Measurements from ENCODE around the gene DOK7.

The DOK7 gene

GRCh38 chr4:3462790-3463415 is at the start of gene DOK7:
Gene DOK7 (plus strand): TSS chr4:3463306. CDS start chr4:3463376, 70 bp downstream.
- no peak for DNase-seq (ENCODE audit: low read depth, low spot score)

- DNase-seq (ENCODE audit: low read depth, low spot score) = no peak
Observed at GRCh38 chr4:3413675-3414420, 49.3 kb upstream of the DOK7 start.

- no peak for DNase-seq (ENCODE audit: low read depth, low spot score)
Observed at GRCh38 chr4:3414421-3415279, 48.5 kb upstream of the DOK7 start.

GRCh38 chr4:3415471-3416141 is 47.5 kb upstream of the DOK7 start:
- no peak for DNase-seq (ENCODE audit: low read depth, low spot score)

GRCh38 chr4:3416270-3416669 is 46.8 kb upstream of the DOK7 start:
- DNase-seq (ENCODE audit: low read depth, low spot score) = no peak

- DNase-seq (ENCODE audit: low read depth, low spot score) = no peak
Observed at GRCh38 chr4:3416821-3417221, 46.3 kb upstream of the DOK7 start.

- no peak for DNase-seq (ENCODE audit: low read depth, low spot score)
Observed at GRCh38 chr4:3417448-3417847, 45.7 kb upstream of the DOK7 start.

GRCh38 chr4:3418029-3418762 is 44.9 kb upstream of the DOK7 start:
- DNase-seq (ENCODE audit: low read depth, low spot score) = no peak

GRCh38 chr4:3419836-3420605 is 43.1 kb upstream of the DOK7 start:
- no peak for DNase-seq (ENCODE audit: low read depth, low spot score)

- DNase-seq (ENCODE audit: low read depth, low spot score) = no peak
Observed at GRCh38 chr4:3420606-3420955, 42.5 kb upstream of the DOK7 start.

GRCh38 chr4:3420956-3421355 is 42.1 kb upstream of the DOK7 start:
- no peak for DNase-seq (ENCODE audit: low read depth, low spot score)

- no peak for DNase-seq (ENCODE audit: low read depth, low spot score)
Observed at GRCh38 chr4:3421470-3421869, 41.6 kb upstream of the DOK7 start.

GRCh38 chr4:3422241-3422801 is 40.8 kb upstream of the DOK7 start:
- no peak for DNase-seq (ENCODE audit: low read depth, low spot score)

GRCh38 chr4:3422808-3423297 is 40.3 kb upstream of the DOK7 start:
- no peak for DNase-seq (ENCODE audit: low read depth, low spot score)

GRCh38 chr4:3423406-3423805 is 39.7 kb upstream of the DOK7 start:
- no peak for DNase-seq (ENCODE audit: low read depth, low spot score)

GRCh38 chr4:3423952-3424351 is 39.2 kb upstream of the DOK7 start:
- no peak for DNase-seq (ENCODE audit: low read depth, low spot score)

GRCh38 chr4:3424522-3425095 is 38.5 kb upstream of the DOK7 start:
- DNase-seq (ENCODE audit: low read depth, low spot score) = no peak

- DNase-seq (ENCODE audit: low read depth, low spot score) = no peak
Observed at GRCh38 chr4:3426465-3427133, 36.5 kb upstream of the DOK7 start.

GRCh38 chr4:3427134-3427476 is 36.0 kb upstream of the DOK7 start:
- no peak for DNase-seq (ENCODE audit: low read depth, low spot score)
